Urinary bladder (tissue), 4 donors: ENCODE measurements around the gene FMN2. TPM values are rescaled to one million over a fixed set of nuclear protein-coding genes. Genes with fewer than 3 reads are reported as not detected.

Source experiments
- DNase-seq: peaks from one replicate; pipeline ENCODE4 v3.0.0-alpha.2; 2015; ENCODE audit errors: extremely low spot score
- H3K27ac ChIP-seq: one replicate; pipeline ENCODE4 v1.5.1; 2013; ENCODE audit warnings: low read depth, mild to moderate bottlenecking, moderate library complexity
- H3K36me3 ChIP-seq: one replicate; pipeline ENCODE4 v1.6.1; 2013; ENCODE audit warnings: mild to moderate bottlenecking, moderate library complexity; ENCODE audit not compliant: insufficient read depth
- H3K4me1 ChIP-seq: one replicate; pipeline ENCODE4 v1.6.1; 2013; ENCODE audit warnings: mild to moderate bottlenecking, moderate library complexity; ENCODE audit not compliant: insufficient read depth
- H3K4me3 ChIP-seq: one replicate; pipeline ENCODE4 v1.5.1; 2013; ENCODE audit warnings: low read depth, low read length
- WGBS: extraction: QIAGEN DNeasy Blood & Tissue Kit; methylation state at CpG from one replicate; pipeline ENCODE4 v1.1.7; 2013; 5-methylcytosine and 5-hydroxymethylcytosine counted together
- polyA plus RNA-seq: library from polyadenylated mRNA; stranded (reverse); fragments of 200-250 nt; gene quantifications from one replicate; pipeline ENCODE4 v1.2.3, GENCODE V29; 2013
- total RNA-seq: library from RNA; depleted of rRNA; stranded (reverse); fragments of >200 nt; gene quantifications from one replicate; pipeline ENCODE4 v1.2.3, GENCODE V29; 2014
- donor health status: healthy with polysubstance abuse.
- donor health status: healthy.

Gene FMN2
- total and polyA plus RNA-seq, 2 donors = 0.23 to 2.6 TPM

DNA sequence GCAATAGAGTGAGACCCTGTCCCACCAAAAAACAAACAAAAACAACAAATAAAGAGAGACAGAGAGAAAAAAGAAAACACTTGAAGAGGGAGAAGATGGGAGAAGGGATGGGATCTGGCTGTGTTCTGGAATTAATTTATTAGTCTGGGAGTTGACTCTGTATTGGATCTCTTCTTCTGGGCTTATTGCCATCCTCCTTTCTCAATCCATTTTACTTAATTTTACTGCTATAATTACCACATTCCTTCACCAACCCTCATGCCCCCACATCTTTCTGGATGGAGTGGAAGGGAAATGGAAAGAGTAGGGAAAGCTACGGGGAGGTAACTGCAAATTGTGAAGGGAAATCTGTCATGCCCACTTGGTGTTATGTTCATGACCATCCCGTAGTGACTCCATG is 42.9 kb downstream of the FMN2 start:
- Histone ChIP-seq H3K4me3 (no peak overlapping the region), H3K36me3 (no peaks in the 10 kb centered on the region), H3K4me1 (no peaks in the 10 kb centered on the region), H3K27ac (no peak overlapping the region)
- no peak for DNase-seq
- WGBS = 87% methylated on average over 2 of the region's 2 CpGs

DNA sequence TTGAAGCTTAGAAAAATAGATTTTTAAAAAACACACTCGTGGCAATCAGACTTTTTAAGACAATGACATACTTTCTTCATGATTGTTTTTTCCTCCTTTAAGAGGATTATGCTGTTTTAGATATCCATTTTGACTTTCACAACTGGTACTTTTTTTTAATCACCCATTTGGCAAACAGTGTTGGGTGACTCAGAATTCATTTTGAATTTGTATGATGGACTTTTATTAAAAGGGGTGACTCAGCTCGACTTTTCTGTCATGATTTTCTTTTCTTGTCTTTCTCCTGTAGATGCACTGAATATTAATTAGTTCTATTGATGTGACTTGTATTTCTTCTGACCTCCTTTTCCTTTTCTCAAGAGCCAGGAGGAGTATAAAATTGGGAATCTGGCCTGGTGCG is 44.7 kb downstream of the FMN2 start:
- no peak overlapping the region for H3K4me3 ChIP-seq
- 84% methylated on average over 3 of the region's 3 CpGs for WGBS
- no peak for DNase-seq

DNA sequence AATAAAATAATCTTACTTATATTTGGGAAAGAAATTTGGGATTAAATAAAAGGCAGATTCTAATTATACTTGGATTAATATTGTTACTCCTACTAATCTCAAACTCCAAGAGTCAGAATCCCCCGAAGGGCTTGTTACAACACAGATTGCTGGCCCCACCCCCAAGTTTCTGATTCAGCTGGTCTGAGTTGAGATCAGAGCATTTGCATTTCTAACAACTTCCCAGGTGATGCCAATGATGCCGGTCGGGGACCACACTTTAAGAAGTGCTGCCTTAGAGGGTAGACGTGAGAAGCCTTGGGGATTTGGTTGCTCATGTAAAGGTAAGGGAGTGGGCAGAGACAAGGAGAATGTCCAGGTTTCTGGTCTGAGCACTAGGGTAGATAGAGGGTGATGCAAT is 47.2 kb downstream of the FMN2 start:
- Histone ChIP-seq H3K4me3 (no peak overlapping the region), H3K27ac (no peak overlapping the region), H3K36me3 (no peaks in the 10 kb centered on the region), H3K4me1 (no peaks in the 10 kb centered on the region)
- DNase-seq = no peak
- 39% methylated on average over 4 of the region's 4 CpGs for WGBS

More for the DNA sequence above, 44.7 kb downstream of the FMN2 start:
- no peaks in the 10 kb centered on the region for H3K36me3 ChIP-seq
- H3K4me1 ChIP-seq = no peaks in the 10 kb centered on the region
- no peak overlapping the region for H3K27ac ChIP-seq

DNA sequence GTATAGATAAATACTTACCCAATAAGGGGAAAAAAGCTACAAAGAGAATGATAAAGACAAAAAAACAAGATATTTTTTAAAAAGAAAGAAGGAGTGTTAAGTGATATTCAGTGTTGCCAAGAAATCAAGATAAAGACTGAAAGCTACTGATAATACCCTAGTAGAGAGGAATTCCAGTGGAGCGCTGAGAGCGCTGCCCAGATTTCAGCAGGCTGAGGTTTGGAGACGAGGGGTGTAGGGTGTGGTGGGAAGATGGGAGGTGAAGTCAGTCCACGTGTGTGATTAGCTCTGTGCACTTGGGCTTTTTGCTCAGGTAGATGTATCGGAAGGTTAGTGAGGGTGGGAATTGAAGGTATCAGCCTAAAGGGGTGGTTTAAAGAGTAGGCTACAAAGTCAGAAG is 47.8 kb downstream of the FMN2 start:
- Histone ChIP-seq H3K4me3 (no peak overlapping the region), H3K36me3 (no peaks in the 10 kb centered on the region), H3K27ac (no peak overlapping the region), H3K4me1 (no peaks in the 10 kb centered on the region)
- 66% methylated on average over 5 of the region's 5 CpGs for WGBS
- no peak for DNase-seq

DNA sequence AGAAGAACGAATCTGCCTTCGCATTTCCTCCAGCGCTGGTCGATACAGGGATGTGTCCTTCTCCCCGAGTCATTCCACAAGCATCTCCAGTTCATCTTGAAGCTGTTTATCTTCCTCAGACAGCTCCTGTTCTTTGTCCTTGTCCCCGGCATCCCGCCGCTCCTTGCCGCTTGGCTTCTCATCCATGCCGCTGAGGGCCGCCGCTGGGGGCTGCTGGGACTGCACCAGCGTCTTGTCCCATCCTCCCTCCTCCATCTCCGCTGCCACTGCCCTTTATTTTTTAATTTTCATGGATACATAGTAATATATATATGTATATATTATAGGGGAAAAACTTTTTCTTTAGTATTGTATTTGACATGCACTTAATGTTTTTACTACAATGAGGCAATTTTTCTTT is 53.4 kb downstream of the FMN2 start:
- no peak for DNase-seq
- H3K4me1 ChIP-seq = no peaks in the 10 kb centered on the region
- H3K27ac ChIP-seq = no peak overlapping the region
- WGBS = 93% methylated on average over 14 of the region's 14 CpGs
- no peaks in the 10 kb centered on the region for H3K36me3 ChIP-seq
- H3K4me3 ChIP-seq = no peak overlapping the region

DNA sequence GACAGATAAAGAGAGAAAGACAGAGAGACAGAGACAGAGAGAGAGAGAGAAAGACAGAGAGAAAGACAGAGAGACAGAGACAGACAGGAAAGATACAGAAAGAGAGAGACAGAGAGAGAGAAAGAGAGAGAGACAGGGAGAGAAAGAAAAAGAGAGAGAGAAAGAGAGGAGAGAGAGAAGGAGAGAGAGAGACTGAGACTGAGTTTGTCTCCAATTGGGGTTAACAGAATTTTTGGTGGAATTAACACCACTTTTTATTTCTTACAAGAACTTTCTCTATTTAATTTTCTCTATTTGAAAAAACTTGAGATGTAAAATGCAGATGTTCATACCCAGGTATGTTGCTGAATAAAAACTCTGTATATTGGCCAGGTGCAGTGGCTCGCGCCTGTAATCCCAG is 56.6 kb downstream of the FMN2 start:
- H3K4me3 ChIP-seq = no peak overlapping the region
- no peaks in the 10 kb centered on the region for H3K4me1 ChIP-seq
- H3K27ac ChIP-seq = no peak overlapping the region
- DNase-seq = no peak
- 90% methylated on average over 2 of the region's 2 CpGs for WGBS
- H3K36me3 ChIP-seq = no peaks in the 10 kb centered on the region

DNA sequence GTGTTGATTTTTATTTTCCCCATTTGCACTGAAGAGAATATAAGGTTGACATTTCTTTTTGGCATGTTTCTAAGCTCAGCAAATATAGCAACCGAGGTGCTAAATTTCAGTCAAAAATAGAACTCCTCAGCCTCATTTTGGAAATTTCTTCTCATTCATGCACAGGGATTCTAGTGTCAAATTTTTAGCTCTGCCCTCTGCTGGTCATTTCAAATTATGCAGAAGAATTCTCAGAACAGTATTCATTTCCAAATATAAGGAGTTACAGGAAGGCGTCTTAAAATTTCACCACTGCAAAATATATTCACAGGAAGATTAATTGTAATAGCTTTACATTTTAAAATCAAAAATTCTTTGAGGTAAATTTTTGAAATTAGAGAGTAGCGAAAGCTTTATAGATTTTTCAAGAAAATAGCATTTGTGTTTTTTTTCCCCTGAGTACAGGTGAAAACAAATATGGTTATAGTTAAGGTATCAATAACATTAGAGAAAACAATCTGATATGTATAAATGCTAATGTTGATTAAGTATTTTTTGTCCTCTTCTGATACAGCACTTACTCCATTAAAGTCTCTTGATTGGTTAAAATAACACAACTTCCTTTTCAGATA is 57.9 kb downstream of the FMN2 start:
- 41% methylated on average over 3 of the region's 3 CpGs for WGBS
- no peak overlapping the region for H3K4me3 ChIP-seq
- H3K36me3 ChIP-seq = no peaks in the 10 kb centered on the region
- H3K27ac ChIP-seq = no peak overlapping the region
- peak; percentile 2 for DNase-seq
- no peaks in the 10 kb centered on the region for H3K4me1 ChIP-seq

DNA sequence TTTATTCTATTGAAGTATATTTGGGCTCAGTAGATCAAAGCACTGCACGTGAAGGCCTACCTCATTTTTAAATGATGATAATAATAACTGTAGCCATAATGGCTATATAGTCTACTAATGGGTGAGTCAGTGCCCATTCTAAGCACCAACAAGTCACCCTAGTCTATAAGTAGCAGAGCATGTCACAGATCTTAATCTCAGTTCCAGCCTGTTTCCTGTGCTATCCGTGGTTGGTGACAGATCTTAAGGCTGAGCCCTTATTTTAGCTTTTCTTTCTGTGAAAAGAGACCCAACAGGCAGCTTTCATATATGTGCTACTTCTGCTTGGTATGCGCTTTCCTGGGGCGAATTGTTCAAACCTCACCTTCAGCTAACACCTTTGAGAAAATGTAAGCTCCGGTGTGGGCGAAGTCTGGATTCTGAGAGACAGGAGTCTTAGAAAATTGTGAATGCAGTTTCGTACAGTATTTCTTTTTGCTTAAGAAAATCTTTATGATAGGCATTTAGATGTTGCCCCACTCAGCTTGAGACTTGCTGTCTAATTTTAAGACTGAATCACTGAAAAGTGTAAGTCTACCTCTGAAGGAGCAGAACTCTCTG is 59.6 kb downstream of the FMN2 start:
- DNase-seq = no peak
- no peak overlapping the region for H3K27ac ChIP-seq
- no peaks in the 10 kb centered on the region for H3K4me1 ChIP-seq
- H3K4me3 ChIP-seq = no peak overlapping the region
- 82% methylated on average over 7 of the region's 7 CpGs for WGBS
- H3K36me3 ChIP-seq = no peaks in the 10 kb centered on the region

DNA sequence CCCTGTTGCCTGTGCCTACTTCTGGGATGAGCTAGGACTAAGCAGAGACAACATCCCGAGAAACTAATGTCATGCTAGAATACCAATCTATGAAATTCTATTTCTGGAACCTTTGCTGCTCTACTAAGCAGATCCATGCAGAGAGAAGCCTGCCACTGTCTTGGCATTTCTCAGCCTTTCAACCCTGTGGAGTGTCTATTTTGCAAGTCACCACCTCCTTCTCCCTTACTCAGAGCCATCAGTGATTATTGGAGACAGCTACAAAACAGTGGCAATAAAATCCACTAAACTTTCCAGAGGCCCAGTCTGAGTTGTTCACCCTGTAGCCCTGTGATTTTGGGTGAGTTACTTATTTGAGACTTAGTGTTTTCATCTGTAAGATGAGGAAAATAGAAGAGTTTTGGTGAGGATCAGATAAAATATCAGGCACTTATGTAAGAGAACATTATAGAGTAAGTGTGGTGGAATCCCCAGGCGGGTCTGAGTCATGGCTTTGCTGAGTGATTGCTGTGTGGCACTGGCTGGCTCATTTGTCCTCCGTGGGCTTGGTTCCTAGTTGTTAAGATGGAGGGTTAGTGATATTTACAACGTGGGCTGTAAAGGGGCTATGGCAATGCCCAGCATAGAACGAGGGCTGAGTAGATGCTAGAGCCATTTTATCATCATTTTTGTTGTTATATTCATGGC is 61.1 kb downstream of the FMN2 start:
- no peak overlapping the region for H3K4me3 ChIP-seq
- no peak overlapping the region for H3K27ac ChIP-seq
- no peak for DNase-seq
- H3K4me1 ChIP-seq = no peaks in the 10 kb centered on the region
- 71% methylated on average over 5 of the region's 5 CpGs for WGBS
- no peaks in the 10 kb centered on the region for H3K36me3 ChIP-seq

DNA sequence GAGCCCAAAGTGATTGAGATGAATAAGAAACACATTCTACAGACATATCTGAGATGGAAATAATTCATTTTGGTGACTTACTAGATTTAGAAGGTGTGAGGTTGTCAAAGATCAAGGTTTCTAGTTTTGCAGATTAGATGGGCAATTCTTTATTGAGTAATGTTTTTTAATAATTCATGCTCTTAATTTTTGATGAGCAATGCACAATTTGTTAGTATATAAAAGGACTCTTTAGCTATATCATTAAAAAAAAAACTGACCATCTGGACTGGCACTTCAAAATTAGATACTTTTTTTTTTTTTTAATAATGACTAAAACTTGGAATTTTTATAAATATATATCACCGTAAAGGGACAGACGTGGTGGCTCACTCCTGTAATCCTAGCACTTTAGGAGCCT is 63.9 kb downstream of the FMN2 start:
- DNase-seq = no peak

DNA sequence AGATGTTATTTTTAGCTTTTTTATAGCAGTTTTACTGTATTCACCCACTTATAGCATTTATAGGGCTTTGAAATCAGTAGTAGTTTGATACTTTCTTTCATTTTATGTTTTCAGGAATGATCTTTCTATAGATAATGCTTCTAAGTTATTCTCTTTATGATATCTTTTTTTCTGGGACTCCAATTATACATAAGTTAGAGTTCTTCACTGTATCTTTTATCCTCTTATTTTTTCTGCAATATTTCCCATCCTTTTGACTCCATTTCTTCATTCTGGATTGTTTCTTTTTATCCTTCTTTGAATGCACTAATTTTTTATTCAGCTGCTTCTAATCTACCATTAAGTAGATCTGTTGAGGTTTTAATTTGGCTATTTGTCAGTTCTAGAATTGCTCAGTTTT is 73.1 kb downstream of the FMN2 start:
- Histone ChIP-seq H3K4me1 (no peaks in the 10 kb centered on the region), H3K27ac (no peak overlapping the region), H3K36me3 (no peaks in the 10 kb centered on the region), H3K4me3 (no peak overlapping the region)
- no peak for DNase-seq

More for the DNA sequence above, 63.9 kb downstream of the FMN2 start:
- H3K4me1 ChIP-seq = no peaks in the 10 kb centered on the region
- no peak overlapping the region for H3K4me3 ChIP-seq
- 90% methylated on average over 2 of the region's 2 CpGs for WGBS
- H3K27ac ChIP-seq = no peak overlapping the region
- H3K36me3 ChIP-seq = no peaks in the 10 kb centered on the region

DNA sequence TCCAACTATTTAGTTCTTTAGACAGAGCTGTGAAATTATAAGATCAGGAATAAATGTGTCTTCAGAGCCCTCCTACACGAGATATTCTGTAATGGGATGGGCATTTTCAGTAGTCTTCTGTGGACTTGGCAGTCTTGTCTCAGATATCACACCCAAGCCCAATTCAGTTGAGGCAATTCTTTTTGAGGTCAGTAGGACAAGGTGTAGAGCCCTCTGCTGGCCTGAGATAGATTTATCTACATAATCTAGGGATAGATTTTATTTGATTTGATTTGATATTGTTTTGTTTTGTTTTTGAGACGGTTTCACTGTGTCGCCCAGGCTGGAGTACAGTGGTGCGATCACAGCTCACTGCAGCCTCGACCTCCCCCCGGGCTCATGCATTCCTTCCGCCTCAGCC is 77.5 kb downstream of the FMN2 start:
- 76% methylated on average over 7 of the region's 7 CpGs for WGBS
- no peak for DNase-seq

DNA sequence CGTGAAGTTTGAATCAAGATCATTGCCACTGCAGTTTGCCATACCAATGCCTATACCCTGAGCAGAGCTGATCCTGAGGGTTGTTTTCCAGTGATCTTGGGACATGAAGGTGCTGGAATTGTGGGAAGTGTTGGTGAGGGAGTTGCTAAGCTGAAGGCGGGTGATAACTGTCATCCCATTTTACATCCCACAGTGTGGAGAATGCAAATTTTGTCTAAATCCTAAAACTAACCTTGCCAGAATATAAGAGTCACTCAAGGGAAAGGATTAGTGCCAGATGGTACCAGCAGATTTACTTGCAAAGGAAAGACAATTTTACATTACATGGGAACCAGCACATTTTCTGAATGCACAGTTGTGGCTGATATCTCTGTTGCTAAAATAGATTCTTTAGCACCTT is 78.6 kb downstream of the FMN2 start:
- H3K36me3 ChIP-seq = no peaks in the 10 kb centered on the region
- DNase-seq = no peak
- no peak overlapping the region for H3K4me3 ChIP-seq
- H3K4me1 ChIP-seq = no peaks in the 10 kb centered on the region
- H3K27ac ChIP-seq = no peak overlapping the region
- WGBS = 86% methylated on average over 2 of the region's 2 CpGs

More for the DNA sequence above, 77.5 kb downstream of the FMN2 start:
- Histone ChIP-seq H3K36me3 (no peaks in the 10 kb centered on the region), H3K27ac (no peak overlapping the region), H3K4me3 (no peak overlapping the region), H3K4me1 (no peaks in the 10 kb centered on the region)

DNA sequence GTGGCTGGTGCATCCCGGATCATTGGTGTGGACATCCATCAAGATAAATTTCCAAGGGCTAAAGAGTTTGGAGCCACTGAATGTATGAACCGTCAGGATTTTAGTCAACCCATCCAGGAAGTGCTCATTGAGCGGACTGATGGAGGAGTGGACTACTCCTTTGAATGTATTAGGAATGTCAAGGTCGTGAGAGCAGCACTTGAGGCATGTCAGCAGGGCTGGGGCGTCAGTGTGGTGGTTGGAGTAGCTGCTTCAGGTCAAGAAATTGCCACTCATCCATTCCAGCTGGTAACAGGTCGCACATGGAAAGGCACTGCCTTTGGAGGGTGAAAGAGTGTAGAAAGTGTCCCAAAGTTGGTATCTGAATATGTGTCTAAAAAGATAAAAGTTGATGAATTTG is 79.1 kb downstream of the FMN2 start:
- Histone ChIP-seq H3K4me1 (no peaks in the 10 kb centered on the region), H3K27ac (no peak overlapping the region), H3K36me3 (no peaks in the 10 kb centered on the region), H3K4me3 (no peak overlapping the region)
- WGBS = 71% methylated on average over 6 of the region's 6 CpGs
- DNase-seq = no peak
